Right atrium auricular region (tissue), 2 donors: ENCODE measurements around the gene ZNF366. TPM values are rescaled to one million over a fixed set of nuclear protein-coding genes. Genes with fewer than 3 reads are reported as not detected.

Experiments used
- DNase-seq: peaks from one replicate; pipeline ENCODE4 v3.0.0-alpha.2; 2019; ENCODE audit warnings: low spot score
- H3K27ac ChIP-seq, 2 donors: fragments of 200-600 bp; sonication (generic); 1 replicate in 1 of 2; 2 replicates in 1 of 2; pipeline ENCODE4 v1.5.1; 2016 to 2019
- H3K27me3 ChIP-seq, 2 donors: fragments of 200-600 bp; sonication (generic); one replicate each; pipeline versions ENCODE4 v1.5.1 to v1.6.0; 2017 to 2019
- H3K36me3 ChIP-seq: fragments of 200-600 bp; sonication (generic); one replicate; pipeline ENCODE4 v1.5.1; 2016
- H3K4me1 ChIP-seq, 2 donors: fragments of 200-600 bp; sonication (generic); one replicate each; pipeline versions ENCODE4 v1.5.1 to v1.6.0; 2017 to 2019
- H3K4me3 ChIP-seq, 2 donors: fragments of 200-600 bp; sonication (generic); 1 replicate in 1 of 2; 2 replicates in 1 of 2; pipeline ENCODE4 v1.5.1; 2017 to 2019; ENCODE audit warnings: mild to moderate bottlenecking in 1 of 2, moderate library complexity in 1 of 2
- H3K9me3 ChIP-seq, 2 donors: fragments of 200-600 bp; sonication (generic); one replicate each; pipeline ENCODE4 v1.5.1; 2019
- CTCF ChIP-seq, 2 donors: fragments of 200-600 bp; sonication (generic); IDR thresholded peaks; one replicate each; pipeline ENCODE4 v1.5.1; 2019; ENCODE audit warnings: antibody characterized with exemption in 2 of 2
- total RNA-seq, 2 donors: library from RNA; depleted of rRNA; stranded (reverse); fragments of >200 nt; gene quantifications; one replicate each; pipeline ENCODE4 v1.1.0, GENCODE V29; 2016

Gene ZNF366
- total RNA-seq, 2 donors from 2014 or later, result 4.4 to 9.0 TPM

DNA sequence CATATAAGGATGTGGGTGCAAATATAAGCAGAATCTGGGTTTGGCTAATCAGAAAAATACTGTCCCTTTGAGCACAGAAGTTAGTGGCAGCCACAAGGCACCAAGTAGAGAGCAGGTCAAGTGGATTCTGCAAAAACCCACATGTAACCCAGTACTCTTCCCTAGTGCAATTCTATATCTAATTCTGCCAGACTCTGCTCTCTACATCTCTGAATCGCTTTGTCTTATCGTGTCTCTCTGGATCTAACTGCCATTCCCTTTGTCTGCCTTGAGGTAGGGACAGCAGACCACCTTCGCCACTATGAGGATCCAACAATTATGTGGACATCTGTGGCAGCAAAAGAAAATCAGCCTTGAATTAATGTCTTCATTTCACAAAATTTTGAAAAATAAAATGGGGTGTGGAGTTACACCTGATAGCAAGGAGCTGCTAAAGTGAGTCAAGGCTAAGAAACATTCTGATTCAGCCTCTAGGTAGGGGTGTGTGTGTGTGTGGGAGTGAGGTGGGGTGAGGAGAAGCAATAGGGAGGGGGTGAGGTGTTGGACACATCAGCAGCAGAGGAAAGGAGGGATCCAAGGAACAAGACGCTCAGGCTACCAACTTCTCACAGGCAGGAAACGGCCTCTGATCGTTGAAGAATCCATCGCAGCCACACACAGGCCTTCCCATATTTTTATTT is 33.7 kb upstream of the ZNF366 start:
- no peak for DNase-seq
- Histone ChIP-seq H3K4me3 (no peak overlapping the region), H3K4me1 (no peaks in the 10 kb centered on the region), H3K9me3 (no peaks in the 10 kb centered on the region), H3K27ac (no peak overlapping the region), H3K27me3 (no peaks in the 10 kb centered on the region), H3K36me3 (no peaks in the 10 kb centered on the region)
- TF ChIP-seq CTCF (IDR thresholded peaks at IDR 0.05), result no peak

GRCh38 chr5:72539726-72540125 is 32.5 kb upstream of the ZNF366 start:
- Histone ChIP-seq H3K4me3 (no peak overlapping the region), H3K36me3 (no peaks in the 10 kb centered on the region), H3K9me3 (no peaks in the 10 kb centered on the region), H3K27me3 (no peaks in the 10 kb centered on the region), H3K4me1 (no peaks in the 10 kb centered on the region), H3K27ac (no peak overlapping the region)
- no peak for DNase-seq
- TF ChIP-seq CTCF (IDR thresholded peaks at IDR 0.05), result no peak

DNA sequence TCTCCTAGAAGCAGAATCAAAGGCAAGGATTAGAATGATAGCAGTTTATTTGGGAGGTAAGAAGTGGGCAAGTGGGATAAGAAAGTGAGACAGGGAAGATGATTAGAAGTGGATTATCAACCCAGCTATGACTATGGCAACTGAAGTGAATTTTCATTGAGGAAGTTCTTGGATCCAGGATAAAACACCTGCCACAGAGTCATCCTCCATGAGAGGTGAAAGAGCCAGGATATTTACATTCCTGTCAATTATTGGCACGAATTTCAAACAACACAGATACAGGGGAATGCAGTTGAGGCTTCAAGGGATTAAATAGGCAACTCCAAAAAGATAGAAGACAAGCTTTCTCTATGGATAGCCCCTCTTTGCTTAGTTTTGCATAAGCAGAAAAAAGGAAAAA is 31.8 kb upstream of the ZNF366 start:
- no peaks in the 10 kb centered on the region for H3K36me3 ChIP-seq
- DNase-seq, result no peak
- no peaks in the 10 kb centered on the region for H3K4me1 ChIP-seq
- no peaks in the 10 kb centered on the region for H3K9me3 ChIP-seq
- H3K4me3 ChIP-seq, result no peak overlapping the region
- no peak for TF ChIP-seq CTCF (IDR thresholded peaks at IDR 0.05)
- H3K27me3 ChIP-seq, result no peaks in the 10 kb centered on the region
- no peak overlapping the region for H3K27ac ChIP-seq

DNA sequence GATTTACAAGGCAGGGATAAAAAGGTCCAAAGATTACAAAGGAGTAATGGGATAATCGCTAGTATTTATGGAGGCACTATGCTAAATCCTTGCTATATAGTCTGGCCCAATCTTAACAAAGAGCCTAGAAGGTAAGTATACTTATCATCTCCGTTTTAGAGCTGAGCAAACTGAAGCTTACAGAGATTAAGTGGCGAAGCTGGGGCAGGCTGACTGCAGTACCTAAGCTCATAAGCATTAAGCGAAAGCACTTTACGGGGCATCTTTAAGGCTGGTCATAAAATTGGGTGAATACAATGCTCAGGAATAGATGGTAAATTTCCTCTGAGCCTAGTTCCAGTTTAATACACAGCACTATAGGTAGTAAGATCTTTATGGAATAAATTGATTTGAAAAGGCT is 30.0 kb upstream of the ZNF366 start:
- Histone ChIP-seq H3K27ac (no peak overlapping the region), H3K27me3 (no peaks in the 10 kb centered on the region), H3K9me3 (no peaks in the 10 kb centered on the region), H3K36me3 (no peaks in the 10 kb centered on the region), H3K4me3 (no peak overlapping the region), H3K4me1 (no peaks in the 10 kb centered on the region)
- TF ChIP-seq CTCF (IDR thresholded peaks at IDR 0.05), result no peak
- DNase-seq, result no peak

DNA sequence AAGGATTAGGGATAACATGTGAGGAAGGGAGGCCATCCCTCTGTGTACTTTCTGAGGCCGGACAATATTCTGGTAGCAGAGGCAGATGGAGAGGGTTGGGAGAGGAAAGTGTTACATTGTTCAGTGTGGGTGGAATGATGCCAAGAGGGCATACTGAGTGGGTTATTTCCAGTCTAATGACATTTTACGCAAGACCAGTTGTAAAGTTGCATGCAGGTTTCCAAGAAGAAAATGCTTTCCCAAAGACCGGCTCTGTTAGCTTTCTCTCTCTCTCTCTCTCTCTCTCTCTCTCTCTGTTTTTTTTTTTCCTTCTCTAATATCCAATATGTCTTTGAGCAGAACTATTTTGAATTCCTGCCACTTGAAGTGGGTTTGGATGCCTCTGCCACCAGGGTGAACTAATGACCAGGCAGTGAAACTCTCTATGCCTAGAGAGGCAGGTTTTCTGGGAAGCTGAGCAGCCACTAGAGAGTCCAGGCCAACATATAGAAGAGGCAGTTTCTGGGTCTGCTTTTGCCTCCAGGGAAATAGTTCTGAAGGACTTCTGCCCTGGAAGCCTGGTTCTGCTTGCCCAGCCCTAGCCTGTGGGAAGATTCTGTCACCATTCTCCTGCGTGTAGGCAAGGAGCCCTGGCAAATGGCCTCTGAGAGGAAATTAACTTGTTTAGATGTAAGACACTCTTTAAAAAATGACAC is 24.4 kb upstream of the ZNF366 start:
- H3K9me3 ChIP-seq, result no peaks in the 10 kb centered on the region
- no peak for TF ChIP-seq CTCF (IDR thresholded peaks at IDR 0.05)
- no peak for DNase-seq
- H3K4me1 ChIP-seq, result peaks cover 0 to 4% of the 10 kb centered on the region in 2 donors
- H3K27ac ChIP-seq, result no peak overlapping the region
- no peaks in the 10 kb centered on the region for H3K36me3 ChIP-seq
- H3K4me3 ChIP-seq, result no peak overlapping the region
- no peaks in the 10 kb centered on the region for H3K27me3 ChIP-seq
